H9 (cell line): ENCODE data around the gene ERGIC3. TPM values are rescaled to one million over a fixed set of nuclear protein-coding genes. Genes with fewer than 3 reads are reported as not detected.
A peak's percentile ranks its signal among the peaks of the same experiment; 100 is the strongest.

Experiments
- DNase-seq: peaks from one replicate; pipeline ENCODE4 v3.0.0-alpha.2; 2017
- H2AFZ ChIP-seq: one replicate; pipeline ENCODE4 v1.6.1; 2013; ENCODE audit warnings: mild to moderate bottlenecking, low read length, control low read depth, moderate library complexity
- H2AK5ac ChIP-seq: 2 replicates; pipeline ENCODE4 v1.6.1; 2013; ENCODE audit warnings: low read length, control low read depth, mixed read lengths; ENCODE audit not compliant: insufficient read length
- H2BK120ac ChIP-seq: one replicate; pipeline ENCODE4 v1.6.1; 2013; ENCODE audit warnings: low read depth, mild to moderate bottlenecking, low read length, control low read depth, inconsistent platforms; ENCODE audit not compliant: poor library complexity, severe bottlenecking
- H2BK12ac ChIP-seq: 2 replicates; pipeline ENCODE4 v1.6.1; 2013; ENCODE audit warnings: low read length, control low read depth, mixed read lengths, low read depth; ENCODE audit not compliant: insufficient read length
- H2BK15ac ChIP-seq: 2 replicates; pipeline ENCODE4 v1.6.1; 2013; ENCODE audit warnings: low read depth, low read length, control low read depth
- H2BK20ac ChIP-seq: one replicate; pipeline ENCODE4 v1.6.1; 2013; ENCODE audit warnings: low read depth, mild to moderate bottlenecking, low read length, control low read depth, inconsistent platforms; ENCODE audit not compliant: poor library complexity, severe bottlenecking
- H2BK5ac ChIP-seq: 2 replicates; pipeline ENCODE4 v1.6.1; 2013; ENCODE audit warnings: low read length, control low read depth, mixed read lengths; ENCODE audit not compliant: insufficient read length
- H3K14ac ChIP-seq: 2 replicates; pipeline ENCODE4 v1.6.1; 2013; ENCODE audit warnings: low read length, control low read depth; ENCODE audit not compliant: insufficient read depth
- H3K18ac ChIP-seq: 2 replicates; pipeline ENCODE4 v1.6.1; 2013; ENCODE audit warnings: low read depth, mild to moderate bottlenecking, mixed read lengths, low read length, control low read depth; ENCODE audit not compliant: insufficient read length
- H3K23ac ChIP-seq: 2 replicates; pipeline ENCODE4 v1.6.1; 2013; ENCODE audit warnings: low read length, control low read depth, mixed read lengths, low read depth; ENCODE audit not compliant: insufficient read length
- H3K23me2 ChIP-seq: 2 replicates; pipeline ENCODE4 v1.6.1; 2013; ENCODE audit warnings: low read depth, mild to moderate bottlenecking, mixed read lengths, low read length, control low read depth; ENCODE audit not compliant: insufficient read length, poor library complexity, severe bottlenecking
- H3K27ac ChIP-seq: 2 replicates; pipeline ENCODE4 v1.5.1; 2013; ENCODE audit warnings: low read length, control low read depth, mixed read lengths, low read depth; ENCODE audit not compliant: insufficient read length
- H3K27me3 ChIP-seq: 2 replicates; pipeline ENCODE4 v1.6.1; 2013; ENCODE audit warnings: low read length, control low read depth, inconsistent platforms; ENCODE audit not compliant: insufficient read depth
- H3K4ac ChIP-seq: 2 replicates; pipeline ENCODE4 v1.6.1; 2013; ENCODE audit warnings: low read depth, mild to moderate bottlenecking, control low read depth, inconsistent platforms, low read length, moderate library complexity
- H3K4me1 ChIP-seq: 2 replicates; pipeline ENCODE4 v1.6.1; 2013; ENCODE audit warnings: low read length, control low read depth, inconsistent platforms; ENCODE audit not compliant: insufficient read depth
- H3K4me2 ChIP-seq: 2 replicates; pipeline ENCODE4 v1.6.1; 2013; ENCODE audit warnings: low read length, control low read depth, mixed read lengths; ENCODE audit not compliant: insufficient read length, insufficient read depth
- H3K56ac ChIP-seq: 2 replicates; pipeline ENCODE4 v1.6.1; 2013; ENCODE audit warnings: low read depth, mild to moderate bottlenecking, mixed read lengths, low read length, control low read depth; ENCODE audit not compliant: insufficient read length
- H3K79me1 ChIP-seq: 2 replicates; pipeline ENCODE4 v1.6.1; 2013; ENCODE audit warnings: low read depth, mild to moderate bottlenecking, moderate library complexity, low read length, control low read depth, inconsistent platforms; ENCODE audit not compliant: insufficient read depth, poor library complexity, severe bottlenecking
- H3K79me2 ChIP-seq: 2 replicates; pipeline ENCODE4 v1.6.1; 2013; ENCODE audit warnings: low read length, control low read depth, inconsistent platforms; ENCODE audit not compliant: insufficient read depth
- H3K9ac ChIP-seq: 2 replicates; pipeline ENCODE4 v1.6.1; 2013; ENCODE audit warnings: low read length, control low read depth, mixed read lengths; ENCODE audit not compliant: insufficient read length; ENCODE audit errors: extremely low read depth
- H3K9me3 ChIP-seq: one replicate; pipeline ENCODE4 v1.6.1; 2013; ENCODE audit warnings: low read depth, low read length, inconsistent platforms; ENCODE audit not compliant: control insufficient read depth
- H3T11ph ChIP-seq: one replicate; pipeline ENCODE4 v1.6.1; 2013; ENCODE audit warnings: mild to moderate bottlenecking, low read length, control low read depth, inconsistent platforms
- H4K20me1 ChIP-seq: one replicate; pipeline ENCODE4 v1.6.1; 2013; ENCODE audit not compliant: control insufficient read depth, insufficient read length, insufficient read depth
- H4K5ac ChIP-seq: 2 replicates; pipeline ENCODE4 v1.6.1; 2013; ENCODE audit warnings: low read depth, mild to moderate bottlenecking, mixed read lengths, low read length, control low read depth; ENCODE audit not compliant: insufficient read length
- H4K8ac ChIP-seq: replicated peaks from 2 replicates; pipeline ENCODE4 v1.6.1; 2013; ENCODE audit warnings: low read length, control low read depth, mixed read lengths, low read depth; ENCODE audit not compliant: insufficient read length
- H4K91ac ChIP-seq: 2 replicates; pipeline ENCODE4 v1.6.1; 2013; ENCODE audit warnings: low read depth, mild to moderate bottlenecking, moderate library complexity, mixed read lengths, low read length, control low read depth; ENCODE audit not compliant: insufficient read length
- H3K27ac Mint-ChIP-seq, 3 experiments: 2 replicates in 2 of 3; 3 replicates in 1 of 3; pipeline ENCODE4 v1.8.0; 2020 to 2021; ENCODE audit warnings: mixed read lengths in 3 of 3, mild to moderate bottlenecking in 1 of 3, moderate library complexity in 1 of 3
- H3K27me3 Mint-ChIP-seq: 2 replicates; pipeline ENCODE4 v1.8.0; 2021; ENCODE audit warnings: low read depth, mild to moderate bottlenecking, moderate library complexity, mixed read lengths
- H3K36me3 Mint-ChIP-seq, 3 experiments: 2 replicates in 2 of 3; 3 replicates in 1 of 3; pipeline ENCODE4 v1.8.0; 2020 to 2021; ENCODE audit warnings: low read depth in 3 of 3, mixed read lengths in 3 of 3; ENCODE audit not compliant: insufficient read depth in 1 of 3
- H3K4me1 Mint-ChIP-seq, 2 experiments: 2 replicates each; pipeline ENCODE4 v1.8.0; 2020; ENCODE audit warnings: mixed read lengths in 2 of 2
- H3K4me3 Mint-ChIP-seq, 2 experiments: 2 replicates in 1 of 2; 3 replicates in 1 of 2; pipeline ENCODE4 v1.8.0; 2020 to 2021; ENCODE audit warnings: mild to moderate bottlenecking in 2 of 2, mixed read lengths in 2 of 2, moderate library complexity in 1 of 2
- H3K9me3 Mint-ChIP-seq, 2 experiments: 2 replicates in 1 of 2; 3 replicates in 1 of 2; pipeline ENCODE4 v1.8.0; 2020; ENCODE audit warnings: mild to moderate bottlenecking in 2 of 2, mixed read lengths in 2 of 2, moderate library complexity in 1 of 2
- WGBS: extraction: QIAGEN DNeasy Blood & Tissue Kit; methylation state at CpG from one replicate; pipeline ENCODE4 v1.1.7; 2013; ENCODE audit warnings: missing lambda C conversion rate, low lambda C conversion rate, mixed read lengths; ENCODE audit not compliant: insufficient read length; ENCODE audit errors: extremely low coverage; 5-methylcytosine and 5-hydroxymethylcytosine counted together
- total RNA-seq: library from RNA; stranded (reverse); gene quantifications from 2 replicates; pipeline ENCODE4 v1.2.1, GENCODE V29; 2021
- TF ChIP-seq, protein P1 (sequence below): fragments of 200-600 bp; sonication (generic); conservative IDR thresholded peaks from 3 replicates; pipeline ENCODE4 v1.8.0; 2021; ENCODE audit warnings: antibody characterized with exemption, mild to moderate bottlenecking

Gene ERGIC3
- total RNA-seq, 1 experiment from 2014 or later, result 188 TPM

DNA sequence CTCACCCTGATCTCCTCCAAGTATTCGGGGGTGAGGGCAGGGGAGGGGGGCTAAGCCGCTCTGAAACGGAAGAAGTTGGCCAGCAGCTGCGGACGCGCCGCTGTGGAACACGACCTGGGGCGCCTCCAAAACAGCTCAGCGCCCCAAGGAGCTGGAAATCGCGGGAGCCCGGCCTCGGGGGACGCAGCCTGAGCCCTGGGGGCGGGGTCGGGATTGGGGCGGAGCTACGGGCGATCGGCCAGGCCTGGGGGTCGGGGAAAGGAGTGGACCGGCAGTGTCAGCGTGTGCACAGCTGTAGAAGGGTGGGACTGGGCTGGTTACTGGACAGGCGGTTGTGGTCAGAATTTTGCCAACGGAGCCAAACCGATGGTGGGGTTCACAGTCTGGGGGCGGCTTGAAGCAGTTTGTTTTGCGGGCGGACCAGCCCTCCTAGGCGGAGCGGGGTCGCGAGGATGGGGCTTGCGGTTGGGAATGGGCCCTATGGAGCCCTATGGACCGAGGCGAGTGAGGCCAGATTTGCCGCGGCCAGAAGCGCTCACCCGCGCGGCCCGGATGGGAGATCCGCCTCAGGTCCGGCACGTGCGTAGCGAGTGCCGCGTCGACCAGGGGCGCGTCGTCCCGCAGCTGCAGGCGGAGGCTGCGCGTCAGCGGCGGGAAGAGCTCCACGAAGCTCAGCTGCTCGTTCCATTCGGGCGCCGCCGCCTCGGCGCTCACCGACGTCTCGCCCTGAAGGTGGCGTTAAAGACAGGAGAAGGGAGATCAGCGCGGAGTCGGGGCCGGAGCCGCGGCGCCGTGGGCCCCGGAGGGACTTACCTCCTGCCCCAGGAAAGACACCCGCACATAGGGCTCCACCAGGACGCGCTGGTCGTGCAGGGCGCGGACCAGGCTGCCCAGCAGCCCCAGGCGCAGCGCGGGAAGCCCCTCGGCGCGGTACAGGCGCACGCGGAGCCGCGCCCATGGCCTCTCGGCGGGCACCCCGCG is 59.4 kb downstream of the ERGIC3 start:
- H2BK15ac ChIP-seq, result no peak overlapping the region
- TF ChIP-seq, protein P1, sequence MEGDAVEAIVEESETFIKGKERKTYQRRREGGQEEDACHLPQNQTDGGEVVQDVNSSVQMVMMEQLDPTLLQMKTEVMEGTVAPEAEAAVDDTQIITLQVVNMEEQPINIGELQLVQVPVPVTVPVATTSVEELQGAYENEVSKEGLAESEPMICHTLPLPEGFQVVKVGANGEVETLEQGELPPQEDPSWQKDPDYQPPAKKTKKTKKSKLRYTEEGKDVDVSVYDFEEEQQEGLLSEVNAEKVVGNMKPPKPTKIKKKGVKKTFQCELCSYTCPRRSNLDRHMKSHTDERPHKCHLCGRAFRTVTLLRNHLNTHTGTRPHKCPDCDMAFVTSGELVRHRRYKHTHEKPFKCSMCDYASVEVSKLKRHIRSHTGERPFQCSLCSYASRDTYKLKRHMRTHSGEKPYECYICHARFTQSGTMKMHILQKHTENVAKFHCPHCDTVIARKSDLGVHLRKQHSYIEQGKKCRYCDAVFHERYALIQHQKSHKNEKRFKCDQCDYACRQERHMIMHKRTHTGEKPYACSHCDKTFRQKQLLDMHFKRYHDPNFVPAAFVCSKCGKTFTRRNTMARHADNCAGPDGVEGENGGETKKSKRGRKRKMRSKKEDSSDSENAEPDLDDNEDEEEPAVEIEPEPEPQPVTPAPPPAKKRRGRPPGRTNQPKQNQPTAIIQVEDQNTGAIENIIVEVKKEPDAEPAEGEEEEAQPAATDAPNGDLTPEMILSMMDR, result peak; percentile 50; the same call in 2 of the 3 replicates
- H3K27ac ChIP-seq, result no peak overlapping the region
- no peaks in the 10 kb centered on the region for H3K4me1 ChIP-seq
- no peak overlapping the region for H3T11ph ChIP-seq
- no CpG with 5 or more reads among the region's 103 CpGs for WGBS
- no peak overlapping the region for H2BK12ac ChIP-seq
- H3K23ac ChIP-seq, result no peak overlapping the region
- peak overlapping the region; percentile 81 for H3K4me2 ChIP-seq
- H2AFZ ChIP-seq, result no peak overlapping the region
- no peak overlapping the region for H4K5ac ChIP-seq
- H3K56ac ChIP-seq, result no peak overlapping the region
- peaks cover 72% of the 10 kb centered on the region for H3K27me3 Mint-ChIP-seq
- no peaks in the 10 kb centered on the region for H3K79me1 ChIP-seq
- peaks cover 14 to 19% of the 10 kb centered on the region in 2 experiments for H3K4me1 Mint-ChIP-seq
- no peak overlapping the region for H2BK120ac ChIP-seq
- H3K79me2 ChIP-seq, result no peaks in the 10 kb centered on the region
- H3K23me2 ChIP-seq, result peaks cover 16% of the 10 kb centered on the region
- H2BK20ac ChIP-seq, result no peak overlapping the region
- no peaks in the 10 kb centered on the region; a peak in 1 of 7 replicates for H3K36me3 Mint-ChIP-seq
- no peak overlapping the region for H3K9ac ChIP-seq
- H4K8ac ChIP-seq, result no peak overlapping the region
- H3K18ac ChIP-seq, result peak overlapping the region; percentile 22
- H3K14ac ChIP-seq, result peak overlapping the region; percentile 17; the same call in 1 of the 2 replicates
- peak; percentile 80 for DNase-seq
- H4K20me1 ChIP-seq, result no peaks in the 10 kb centered on the region
- no peak overlapping the region for H2AK5ac ChIP-seq
- no peak overlapping the region for H3K27ac Mint-ChIP-seq
- H2BK5ac ChIP-seq, result no peak overlapping the region
- no peak overlapping the region for H4K91ac ChIP-seq
- H3K4ac ChIP-seq, result no peak overlapping the region
- peak overlapping the region; percentile 64 to 82 for H3K4me3 Mint-ChIP-seq
- no peaks in the 10 kb centered on the region for H3K9me3 Mint-ChIP-seq
- H3K27me3 ChIP-seq, result peaks cover 12% of the 10 kb centered on the region; the same call in 1 of the 2 replicates
- no peaks in the 10 kb centered on the region for H3K9me3 ChIP-seq
